SK-N-SH treated with all-trans-retinoic acid at 6 μM for 48 hours (cell line): ENCODE data around the gene NCOA5.

Source experiments
- ATAC-seq: fragments of 200-7000 bp; cut with Tn5 transposase; 3 replicates; pipeline ENCODE4 v1.9.1; 2020; ENCODE audit warnings: mild to moderate bottlenecking, moderate library complexity
- ARNTL ChIP-seq: fragments of 450-650 bp; formaldehyde crosslinking; IDR thresholded peaks from 2 replicates; pipeline ENCODE4 v1.5.0; 2020; ENCODE audit warnings: low read depth, mild to moderate bottlenecking, moderate library complexity, borderline replicate concordance
- BACH2 ChIP-seq: fragments of 250-450 bp; sonication (Bioruptor Pico); IDR thresholded peaks from 2 replicates; pipeline ENCODE4 v1.9.0; 2021; ENCODE audit warnings: mild to moderate bottlenecking, borderline replicate concordance
- CSDC2 ChIP-seq: fragments of 250-450 bp; sonication (Bioruptor Pico); IDR thresholded peaks from 2 replicates; pipeline ENCODE4 v1.5.0; 2020; ENCODE audit warnings: mild to moderate bottlenecking, moderate library complexity
- ESRRG ChIP-seq: fragments of 250-450 bp; sonication (Bioruptor Pico); IDR thresholded peaks from 2 replicates; pipeline ENCODE4 v1.6.1; 2021; ENCODE audit warnings: mild to moderate bottlenecking
- GLIS3 ChIP-seq: fragments of 250-450 bp; sonication (Bioruptor Pico); IDR thresholded peaks from 2 replicates; pipeline ENCODE4 v1.5.0; 2020; ENCODE audit warnings: mild to moderate bottlenecking, moderate library complexity
- ISL1 ChIP-seq: fragments of 250-450 bp; sonication (Bioruptor Pico); IDR thresholded peaks from 2 replicates; pipeline ENCODE4 v2.1.2; 2022; ENCODE audit warnings: mild to moderate bottlenecking, moderate library complexity
- PPARA ChIP-seq: fragments of 250-450 bp; sonication (Bioruptor Pico); IDR thresholded peaks from 2 replicates; pipeline ENCODE4 v1.5.0; 2020; ENCODE audit warnings: mild to moderate bottlenecking, borderline replicate concordance
- RARB ChIP-seq: fragments of 250-450 bp; sonication (Bioruptor Pico); IDR thresholded peaks from 2 replicates; pipeline ENCODE4 v1.8.0; 2021; ENCODE audit warnings: mild to moderate bottlenecking, moderate library complexity
- SNAI2 ChIP-seq: fragments of 250-450 bp; sonication (Bioruptor Pico); IDR thresholded peaks from 2 replicates; pipeline ENCODE4 v1.5.0; 2020; ENCODE audit warnings: mild to moderate bottlenecking, moderate library complexity
- TCF4 ChIP-seq: fragments of 250-450 bp; sonication (Bioruptor Pico); IDR thresholded peaks from 2 replicates; pipeline ENCODE4 v1.8.0; 2021; ENCODE audit warnings: mild to moderate bottlenecking, moderate library complexity, borderline replicate concordance
- TOX ChIP-seq: fragments of 250-450 bp; sonication (Bioruptor Pico); IDR thresholded peaks from 2 replicates; pipeline ENCODE4 v1.8.0; 2021; ENCODE audit warnings: mild to moderate bottlenecking, moderate library complexity, borderline replicate concordance
- ZC3H10 ChIP-seq: fragments of 250-450 bp; sonication (Bioruptor Pico); IDR thresholded peaks from 2 replicates; pipeline ENCODE4 v1.5.1; 2021; ENCODE audit warnings: mild to moderate bottlenecking, moderate library complexity
- ZFP30 ChIP-seq: fragments of 450-650 bp; formaldehyde crosslinking; IDR thresholded peaks from 2 replicates; pipeline ENCODE4 v1.5.0; 2022; ENCODE audit warnings: mild to moderate bottlenecking, moderate library complexity
- ZNF565 ChIP-seq: fragments of 450-650 bp; formaldehyde crosslinking; conservative IDR thresholded peaks from 2 replicates; pipeline ENCODE4 v1.5.0; 2020; ENCODE audit warnings: low read depth, mild to moderate bottlenecking, moderate library complexity
- ZNF70 ChIP-seq: fragments of 450-650 bp; formaldehyde crosslinking; IDR thresholded peaks from 2 replicates; pipeline ENCODE4 v1.5.0; 2020; ENCODE audit warnings: mild to moderate bottlenecking, moderate library complexity
- ZNF8 ChIP-seq: fragments of 450-650 bp; formaldehyde crosslinking; IDR thresholded peaks from 2 replicates; pipeline ENCODE4 v1.5.0; 2020; ENCODE audit warnings: mild to moderate bottlenecking, moderate library complexity
- TF ChIP-seq, protein P1 (sequence below): fragments of 250-450 bp; sonication (Bioruptor Pico); IDR thresholded peaks from 2 replicates; pipeline ENCODE4 v1.5.1; 2021; ENCODE audit warnings: mild to moderate bottlenecking, moderate library complexity
- TF ChIP-seq, protein P2 (sequence below): fragments of 250-450 bp; sonication (Bioruptor Pico); IDR thresholded peaks from 2 replicates; pipeline ENCODE4 v1.8.0; 2020; ENCODE audit warnings: mild to moderate bottlenecking, moderate library complexity, borderline replicate concordance
- TF ChIP-seq, protein P3 (sequence below): fragments of 250-450 bp; sonication (Bioruptor Pico); IDR thresholded peaks from 2 replicates; pipeline ENCODE4 v1.8.0; 2021; ENCODE audit warnings: low read depth, mild to moderate bottlenecking, moderate library complexity, borderline replicate concordance
- TF ChIP-seq, protein P4 (sequence below): fragments of 250-450 bp; sonication (Bioruptor Pico); IDR thresholded peaks from 2 replicates; pipeline ENCODE4 v1.5.1; 2020; ENCODE audit warnings: low read depth, mild to moderate bottlenecking, moderate library complexity
- TF ChIP-seq, protein P5 (sequence below): fragments of 250-450 bp; sonication (Bioruptor Pico); IDR thresholded peaks from 2 replicates; pipeline ENCODE4 v1.5.0; 2020; ENCODE audit warnings: mild to moderate bottlenecking, moderate library complexity

Gene NCOA5

DNA sequence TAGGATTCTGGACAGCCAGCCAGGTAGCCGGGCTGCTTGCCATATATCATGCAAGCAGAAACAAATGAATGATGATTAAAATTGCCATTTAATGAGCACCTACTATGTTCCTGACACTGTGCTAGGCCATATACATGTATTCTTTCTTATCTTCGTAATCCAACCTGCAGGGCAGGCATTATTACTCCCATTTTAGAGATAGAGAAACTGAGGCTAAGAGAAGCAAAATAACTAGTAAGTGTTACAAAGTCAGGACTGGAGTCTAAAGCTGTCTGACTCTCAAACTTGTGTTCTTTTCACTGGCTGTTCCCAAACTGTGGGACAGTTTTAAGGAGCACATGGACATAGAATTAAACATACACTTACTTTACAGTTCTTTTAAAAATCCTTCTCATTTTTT, 30.4 kb upstream of the NCOA5 start:
- no peak for ATAC-seq
- TF ChIP-seq CSDC2 (CRISPR knock-in tag) (no peak), ZC3H10 (no peak), SNAI2 (CRISPR knock-in tag) (no peak), ISL1 (CRISPR knock-in tag) (no peak), TOX (CRISPR knock-in tag) (no peak), TCF4 (CRISPR knock-in tag) (no peak)
- TF ChIP-seq, protein P1, sequence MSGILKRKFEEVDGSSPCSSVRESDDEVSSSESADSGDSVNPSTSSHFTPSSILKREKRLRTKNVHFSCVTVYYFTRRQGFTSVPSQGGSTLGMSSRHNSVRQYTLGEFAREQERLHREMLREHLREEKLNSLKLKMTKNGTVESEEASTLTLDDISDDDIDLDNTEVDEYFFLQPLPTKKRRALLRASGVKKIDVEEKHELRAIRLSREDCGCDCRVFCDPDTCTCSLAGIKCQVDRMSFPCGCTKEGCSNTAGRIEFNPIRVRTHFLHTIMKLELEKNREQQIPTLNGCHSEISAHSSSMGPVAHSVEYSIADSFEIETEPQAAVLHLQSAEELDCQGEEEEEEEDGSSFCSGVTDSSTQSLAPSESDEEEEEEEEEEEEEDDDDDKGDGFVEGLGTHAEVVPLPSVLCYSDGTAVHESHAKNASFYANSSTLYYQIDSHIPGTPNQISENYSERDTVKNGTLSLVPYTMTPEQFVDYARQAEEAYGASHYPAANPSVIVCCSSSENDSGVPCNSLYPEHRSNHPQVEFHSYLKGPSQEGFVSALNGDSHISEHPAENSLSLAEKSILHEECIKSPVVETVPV, result no peak
- TF ChIP-seq, protein P2, sequence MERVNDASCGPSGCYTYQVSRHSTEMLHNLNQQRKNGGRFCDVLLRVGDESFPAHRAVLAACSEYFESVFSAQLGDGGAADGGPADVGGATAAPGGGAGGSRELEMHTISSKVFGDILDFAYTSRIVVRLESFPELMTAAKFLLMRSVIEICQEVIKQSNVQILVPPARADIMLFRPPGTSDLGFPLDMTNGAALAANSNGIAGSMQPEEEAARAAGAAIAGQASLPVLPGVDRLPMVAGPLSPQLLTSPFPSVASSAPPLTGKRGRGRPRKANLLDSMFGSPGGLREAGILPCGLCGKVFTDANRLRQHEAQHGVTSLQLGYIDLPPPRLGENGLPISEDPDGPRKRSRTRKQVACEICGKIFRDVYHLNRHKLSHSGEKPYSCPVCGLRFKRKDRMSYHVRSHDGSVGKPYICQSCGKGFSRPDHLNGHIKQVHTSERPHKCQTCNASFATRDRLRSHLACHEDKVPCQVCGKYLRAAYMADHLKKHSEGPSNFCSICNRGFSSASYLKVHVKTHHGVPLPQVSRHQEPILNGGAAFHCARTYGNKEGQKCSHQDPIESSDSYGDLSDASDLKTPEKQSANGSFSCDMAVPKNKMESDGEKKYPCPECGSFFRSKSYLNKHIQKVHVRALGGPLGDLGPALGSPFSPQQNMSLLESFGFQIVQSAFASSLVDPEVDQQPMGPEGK (CRISPR knock-in tag), result no peak

DNA sequence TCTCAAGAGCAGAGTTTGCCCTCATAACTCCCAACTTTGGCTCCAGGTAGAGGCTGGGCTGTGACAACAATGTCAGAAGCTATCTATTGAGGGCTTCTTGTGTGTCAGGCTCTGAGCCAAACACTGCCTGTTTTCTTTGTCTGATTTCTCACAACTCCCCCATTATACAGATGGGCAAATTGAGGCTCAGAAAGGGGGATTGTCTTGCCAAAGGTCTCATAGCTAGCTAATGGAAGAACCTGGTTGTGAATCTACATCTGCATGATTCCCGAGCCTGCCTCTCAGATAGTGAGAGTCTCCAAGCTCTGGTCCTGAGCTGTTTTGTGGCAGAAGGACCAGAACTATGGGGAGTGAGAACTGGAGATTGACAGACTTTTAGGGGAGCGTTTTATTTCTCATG, 29.8 kb upstream of the NCOA5 start:
- no peak for ATAC-seq
- no peak for TF ChIP-seq RARB
- no peak for TF ChIP-seq ZFP30 (CRISPR knock-in tag)
- no peak for TF ChIP-seq ZNF565 (CRISPR knock-in tag)
- no peak for TF ChIP-seq ARNTL (CRISPR knock-in tag)
- TF ChIP-seq, protein P3, sequence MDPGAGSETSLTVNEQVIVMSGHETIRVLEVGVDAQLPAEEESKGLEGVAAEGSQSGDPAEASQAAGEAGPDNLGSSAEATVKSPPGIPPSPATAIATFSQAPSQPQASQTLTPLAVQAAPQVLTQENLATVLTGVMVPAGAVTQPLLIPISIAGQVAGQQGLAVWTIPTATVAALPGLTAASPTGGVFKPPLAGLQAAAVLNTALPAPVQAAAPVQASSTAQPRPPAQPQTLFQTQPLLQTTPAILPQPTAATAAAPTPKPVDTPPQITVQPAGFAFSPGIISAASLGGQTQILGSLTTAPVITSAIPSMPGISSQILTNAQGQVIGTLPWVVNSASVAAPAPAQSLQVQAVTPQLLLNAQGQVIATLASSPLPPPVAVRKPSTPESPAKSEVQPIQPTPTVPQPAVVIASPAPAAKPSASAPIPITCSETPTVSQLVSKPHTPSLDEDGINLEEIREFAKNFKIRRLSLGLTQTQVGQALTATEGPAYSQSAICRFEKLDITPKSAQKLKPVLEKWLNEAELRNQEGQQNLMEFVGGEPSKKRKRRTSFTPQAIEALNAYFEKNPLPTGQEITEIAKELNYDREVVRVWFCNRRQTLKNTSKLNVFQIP (CRISPR knock-in tag), result no peak
- TF ChIP-seq, protein P4, sequence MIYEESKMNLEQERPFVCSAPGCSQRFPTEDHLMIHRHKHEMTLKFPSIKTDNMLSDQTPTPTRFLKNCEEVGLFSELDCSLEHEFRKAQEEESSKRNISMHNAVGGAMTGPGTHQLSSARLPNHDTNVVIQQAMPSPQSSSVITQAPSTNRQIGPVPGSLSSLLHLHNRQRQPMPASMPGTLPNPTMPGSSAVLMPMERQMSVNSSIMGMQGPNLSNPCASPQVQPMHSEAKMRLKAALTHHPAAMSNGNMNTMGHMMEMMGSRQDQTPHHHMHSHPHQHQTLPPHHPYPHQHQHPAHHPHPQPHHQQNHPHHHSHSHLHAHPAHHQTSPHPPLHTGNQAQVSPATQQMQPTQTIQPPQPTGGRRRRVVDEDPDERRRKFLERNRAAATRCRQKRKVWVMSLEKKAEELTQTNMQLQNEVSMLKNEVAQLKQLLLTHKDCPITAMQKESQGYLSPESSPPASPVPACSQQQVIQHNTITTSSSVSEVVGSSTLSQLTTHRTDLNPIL (CRISPR knock-in tag), result no peak

DNA sequence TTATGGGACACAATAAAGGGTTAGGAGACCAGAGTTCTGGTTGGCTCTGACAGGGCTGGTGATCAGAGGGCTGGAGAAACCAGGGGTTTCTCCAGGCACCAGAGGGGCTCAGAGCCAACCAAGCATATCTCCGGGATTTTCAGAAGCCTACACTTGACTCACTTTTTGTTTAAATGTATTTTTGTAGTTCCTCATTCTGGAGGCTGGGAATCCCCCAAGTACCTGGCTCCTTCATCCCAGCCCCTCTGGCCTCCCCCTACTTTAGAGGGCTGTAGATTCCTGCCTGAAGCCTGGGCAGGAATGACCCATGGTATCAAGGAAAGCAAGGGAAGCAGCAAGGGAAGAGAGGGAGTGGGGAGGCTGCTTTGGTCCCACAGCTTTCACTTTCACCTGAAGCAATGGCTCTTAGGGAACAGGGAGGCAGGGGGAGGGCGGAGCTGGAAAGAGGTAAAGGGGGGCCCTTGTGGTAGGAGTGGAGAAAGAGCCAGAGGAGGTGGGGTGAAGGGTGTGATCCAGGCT, 29.3 kb upstream of the NCOA5 start:
- TF ChIP-seq BACH2 (CRISPR knock-in tag), result no peak
- TF ChIP-seq TCF4 (CRISPR knock-in tag), result no peak
- no peak for TF ChIP-seq ESRRG (CRISPR knock-in tag)
- TF ChIP-seq, protein P5, sequence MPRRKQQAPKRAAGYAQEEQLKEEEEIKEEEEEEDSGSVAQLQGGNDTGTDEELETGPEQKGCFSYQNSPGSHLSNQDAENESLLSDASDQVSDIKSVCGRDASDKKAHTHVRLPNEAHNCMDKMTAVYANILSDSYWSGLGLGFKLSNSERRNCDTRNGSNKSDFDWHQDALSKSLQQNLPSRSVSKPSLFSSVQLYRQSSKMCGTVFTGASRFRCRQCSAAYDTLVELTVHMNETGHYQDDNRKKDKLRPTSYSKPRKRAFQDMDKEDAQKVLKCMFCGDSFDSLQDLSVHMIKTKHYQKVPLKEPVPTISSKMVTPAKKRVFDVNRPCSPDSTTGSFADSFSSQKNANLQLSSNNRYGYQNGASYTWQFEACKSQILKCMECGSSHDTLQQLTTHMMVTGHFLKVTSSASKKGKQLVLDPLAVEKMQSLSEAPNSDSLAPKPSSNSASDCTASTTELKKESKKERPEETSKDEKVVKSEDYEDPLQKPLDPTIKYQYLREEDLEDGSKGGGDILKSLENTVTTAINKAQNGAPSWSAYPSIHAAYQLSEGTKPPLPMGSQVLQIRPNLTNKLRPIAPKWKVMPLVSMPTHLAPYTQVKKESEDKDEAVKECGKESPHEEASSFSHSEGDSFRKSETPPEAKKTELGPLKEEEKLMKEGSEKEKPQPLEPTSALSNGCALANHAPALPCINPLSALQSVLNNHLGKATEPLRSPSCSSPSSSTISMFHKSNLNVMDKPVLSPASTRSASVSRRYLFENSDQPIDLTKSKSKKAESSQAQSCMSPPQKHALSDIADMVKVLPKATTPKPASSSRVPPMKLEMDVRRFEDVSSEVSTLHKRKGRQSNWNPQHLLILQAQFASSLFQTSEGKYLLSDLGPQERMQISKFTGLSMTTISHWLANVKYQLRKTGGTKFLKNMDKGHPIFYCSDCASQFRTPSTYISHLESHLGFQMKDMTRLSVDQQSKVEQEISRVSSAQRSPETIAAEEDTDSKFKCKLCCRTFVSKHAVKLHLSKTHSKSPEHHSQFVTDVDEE (CRISPR knock-in tag), result no peak
- TF ChIP-seq, protein P2 (CRISPR knock-in tag), result no peak
- TF ChIP-seq, protein P4 (CRISPR knock-in tag), result no peak
- TF ChIP-seq ZC3H10, result no peak
- TF ChIP-seq CSDC2 (CRISPR knock-in tag), result no peak
- no peak for TF ChIP-seq PPARA (CRISPR knock-in tag)
- no peak for TF ChIP-seq ZNF8 (CRISPR knock-in tag)
- TF ChIP-seq SNAI2 (CRISPR knock-in tag), result no peak
- TF ChIP-seq GLIS3 (CRISPR knock-in tag), result no peak
- no peak for TF ChIP-seq ZNF70 (CRISPR knock-in tag)
- no peak for TF ChIP-seq ZNF565 (CRISPR knock-in tag)
- no peak for TF ChIP-seq ARNTL (CRISPR knock-in tag)
- TF ChIP-seq, protein P3 (CRISPR knock-in tag), result no peak
- no peak for TF ChIP-seq ISL1 (CRISPR knock-in tag)
- ATAC-seq, result no peak
